DOHH2 (cell line): Measurements from ENCODE around the gene AMFR.
A peak's percentile ranks its signal among the peaks of the same experiment; 100 is the strongest.

Experiments
- H3F3A ChIP-seq: fragments of 200-600 bp; sonication (generic), shearing (Covaris generic); 2 replicates; pipeline ENCODE4 v1.6.0; 2016; ENCODE audit warnings: antibody characterized with exemption, mild to moderate bottlenecking; ENCODE audit not compliant: control insufficient read depth, insufficient read depth
- H3K27ac ChIP-seq: fragments of 200-600 bp; sonication (generic); 2 replicates; pipeline ENCODE4 v1.5.1; 2014; ENCODE audit warnings: low read depth, mild to moderate bottlenecking, low read length, moderate library complexity
- H3K27me3 ChIP-seq: fragments of 200-600 bp; sonication (generic); 2 replicates; pipeline ENCODE4 v1.6.1; 2014; ENCODE audit warnings: mild to moderate bottlenecking, low read length, mixed read lengths; ENCODE audit not compliant: control insufficient read depth
- H3K36me3 ChIP-seq: fragments of 200-600 bp; sonication (generic); 2 replicates; pipeline ENCODE4 v1.6.1; 2014; ENCODE audit warnings: mild to moderate bottlenecking, low read length, moderate library complexity, mixed read lengths; ENCODE audit not compliant: control insufficient read depth
- H3K4me1 ChIP-seq: fragments of 200-600 bp; sonication (generic); 2 replicates; pipeline ENCODE4 v1.6.1; 2014; ENCODE audit warnings: mild to moderate bottlenecking, low read length, mixed read lengths; ENCODE audit not compliant: control insufficient read depth
- H3K4me2 ChIP-seq: fragments of 200-600 bp; sonication (generic); 2 replicates; pipeline ENCODE4 v1.6.0; 2014; ENCODE audit warnings: mild to moderate bottlenecking, low read length, moderate library complexity
- H3K4me3 ChIP-seq: fragments of 200-600 bp; sonication (generic); 2 replicates; pipeline ENCODE4 v1.5.1; 2014; ENCODE audit warnings: mild to moderate bottlenecking, low read length, mixed read lengths
- H3K79me2 ChIP-seq: fragments of 200-600 bp; sonication (generic); 2 replicates; pipeline ENCODE4 v1.6.1; 2014; ENCODE audit warnings: mild to moderate bottlenecking, low read length, mixed read lengths; ENCODE audit not compliant: control insufficient read depth
- H3K9me2 ChIP-seq: fragments of 200-600 bp; sonication (generic); replicated peaks from 2 replicates; pipeline ENCODE4 v1.6.1; 2014; ENCODE audit warnings: mild to moderate bottlenecking, low read length, mixed read lengths; ENCODE audit not compliant: control insufficient read depth
- H3K9me3 ChIP-seq: fragments of 200-600 bp; sonication (generic); 2 replicates; pipeline ENCODE4 v1.6.1; 2014; ENCODE audit warnings: antibody characterized with exemption, low read length, mixed read lengths; ENCODE audit not compliant: control insufficient read depth, insufficient read depth
- H4K20me1 ChIP-seq: fragments of 200-600 bp; sonication (generic); 2 replicates; pipeline ENCODE4 v1.6.0; 2014; ENCODE audit warnings: low read depth, mild to moderate bottlenecking, antibody characterized with exemption, low read length, moderate library complexity; ENCODE audit not compliant: control insufficient read depth, insufficient read depth
- EZH2phosphoT487 ChIP-seq: fragments of 200-600 bp; sonication (generic); IDR thresholded peaks from 2 replicates; pipeline ENCODE4 v1.6.1; 2017; ENCODE audit warnings: borderline replicate concordance, mild to moderate bottlenecking, antibody characterized with exemption, low read length, moderate library complexity, mixed read lengths
- TF ChIP-seq, protein P1 (sequence below): fragments of 200-600 bp; sonication (generic); IDR thresholded peaks from one replicate; pipeline ENCODE4 v1.5.1; 2014; ENCODE audit warnings: antibody characterized with exemption, mild to moderate bottlenecking, low read depth, low read length; ENCODE audit not compliant: poor library complexity, severe bottlenecking

Gene AMFR

GRCh38 chr16:56415875-56416274 lies 9.5 kb downstream of the AMFR start:
- peak overlapping the region; percentile 59 for H3K4me2 ChIP-seq
- H4K20me1 ChIP-seq, result peaks cover 7% of the 10 kb centered on the region; the same call in 1 of the 2 replicates
- peaks cover 79% of the 10 kb centered on the region for H3K36me3 ChIP-seq
- H3F3A ChIP-seq, result peaks cover 14% of the 10 kb centered on the region
- peak overlapping the region; percentile 59 for H3K27ac ChIP-seq
- no peaks in the 10 kb centered on the region for H3K9me2 ChIP-seq
- peaks cover 65% of the 10 kb centered on the region for H3K4me1 ChIP-seq
- H3K9me3 ChIP-seq, result no peaks in the 10 kb centered on the region
- H3K27me3 ChIP-seq, result no peaks in the 10 kb centered on the region
- TF ChIP-seq EZH2phosphoT487, result no peak
- TF ChIP-seq, protein P1, sequence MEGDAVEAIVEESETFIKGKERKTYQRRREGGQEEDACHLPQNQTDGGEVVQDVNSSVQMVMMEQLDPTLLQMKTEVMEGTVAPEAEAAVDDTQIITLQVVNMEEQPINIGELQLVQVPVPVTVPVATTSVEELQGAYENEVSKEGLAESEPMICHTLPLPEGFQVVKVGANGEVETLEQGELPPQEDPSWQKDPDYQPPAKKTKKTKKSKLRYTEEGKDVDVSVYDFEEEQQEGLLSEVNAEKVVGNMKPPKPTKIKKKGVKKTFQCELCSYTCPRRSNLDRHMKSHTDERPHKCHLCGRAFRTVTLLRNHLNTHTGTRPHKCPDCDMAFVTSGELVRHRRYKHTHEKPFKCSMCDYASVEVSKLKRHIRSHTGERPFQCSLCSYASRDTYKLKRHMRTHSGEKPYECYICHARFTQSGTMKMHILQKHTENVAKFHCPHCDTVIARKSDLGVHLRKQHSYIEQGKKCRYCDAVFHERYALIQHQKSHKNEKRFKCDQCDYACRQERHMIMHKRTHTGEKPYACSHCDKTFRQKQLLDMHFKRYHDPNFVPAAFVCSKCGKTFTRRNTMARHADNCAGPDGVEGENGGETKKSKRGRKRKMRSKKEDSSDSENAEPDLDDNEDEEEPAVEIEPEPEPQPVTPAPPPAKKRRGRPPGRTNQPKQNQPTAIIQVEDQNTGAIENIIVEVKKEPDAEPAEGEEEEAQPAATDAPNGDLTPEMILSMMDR, result no peak
- peak overlapping the region; percentile 34 for H3K4me3 ChIP-seq
- H3K79me2 ChIP-seq, result peaks cover 100% of the 10 kb centered on the region

DNA sequence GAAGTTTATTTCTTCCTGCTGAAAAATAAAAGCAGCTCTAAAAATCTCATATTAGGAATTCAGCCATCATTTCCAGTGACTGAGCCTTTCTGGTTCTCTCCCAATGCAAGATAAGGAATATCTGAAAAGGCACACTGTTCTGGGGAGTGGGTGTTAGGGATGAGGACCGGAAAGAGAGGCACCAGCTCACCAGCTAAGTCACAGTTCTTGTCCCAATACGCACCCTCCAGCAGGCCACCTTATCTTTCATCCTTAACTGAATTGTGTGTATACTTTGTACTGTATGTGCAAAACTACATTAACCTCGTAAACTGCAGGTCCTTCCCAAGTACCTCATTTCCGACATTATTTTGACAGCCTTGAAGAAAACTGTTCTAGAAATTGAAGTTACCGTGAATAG lies 11.0 kb downstream of the AMFR start:
- Histone ChIP-seq H3K4me1 (peaks cover 50% of the 10 kb centered on the region), H3K27ac (no peak overlapping the region), H3K9me3 (no peaks in the 10 kb centered on the region), H3K27me3 (no peaks in the 10 kb centered on the region), H3K4me2 (no peak overlapping the region), H3K9me2 (no peaks in the 10 kb centered on the region), H3K36me3 (peaks cover 82% of the 10 kb centered on the region), H4K20me1 (peaks cover 4% of the 10 kb centered on the region; the same call in 1 of the 2 replicates), H3F3A (0 out of 2 replicates have a peak, but pooled peaks cover 2% of the 10 kb centered on the region), H3K79me2 (peaks cover 98% of the 10 kb centered on the region), H3K4me3 (no peak overlapping the region)
- TF ChIP-seq, protein P1, result no peak
- TF ChIP-seq EZH2phosphoT487, result no peak

DNA sequence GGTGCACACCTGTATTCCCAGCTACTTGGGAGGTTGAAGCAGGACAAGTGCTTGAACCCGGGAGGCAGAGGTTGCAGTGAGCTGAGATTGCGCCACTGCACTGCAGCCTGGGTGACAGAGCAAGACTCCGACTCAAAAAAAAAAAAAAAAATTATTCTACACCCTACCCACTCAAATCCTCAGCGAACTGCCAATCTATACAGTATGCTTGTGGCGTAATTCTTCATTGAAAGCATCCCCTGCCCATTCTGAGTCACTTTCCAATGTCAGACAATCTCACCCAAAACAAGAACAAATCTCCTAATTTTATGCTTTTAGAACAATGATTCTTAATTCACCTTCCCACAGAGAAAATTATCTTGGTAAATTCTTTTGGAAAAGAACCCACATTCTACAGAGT lies 12.0 kb downstream of the AMFR start:
- Histone ChIP-seq H3K36me3 (peaks cover 90% of the 10 kb centered on the region), H4K20me1 (peaks cover 4% of the 10 kb centered on the region; the same call in 1 of the 2 replicates), H3K4me1 (peaks cover 40% of the 10 kb centered on the region), H3F3A (0 out of 2 replicates have a peak, but pooled peaks cover 2% of the 10 kb centered on the region), H3K27ac (no peak overlapping the region), H3K9me3 (no peaks in the 10 kb centered on the region), H3K9me2 (no peaks in the 10 kb centered on the region), H3K27me3 (no peaks in the 10 kb centered on the region), H3K4me3 (no peak overlapping the region), H3K4me2 (no peak overlapping the region), H3K79me2 (peaks cover 98% of the 10 kb centered on the region)
- TF ChIP-seq EZH2phosphoT487, result no peak
- TF ChIP-seq, protein P1, result no peak
